Dendritic cell treated with granulocyte-macrophage colony-stimulating factor and Interleukin-4, amounts not matched to agents 40 ng/mL and 50 ng/mL, for 4 days (primary cell): ENCODE measurements around the gene EDN2.

Source experiments
- H3K27ac Mint-ChIP-seq: one replicate; pipeline ENCODE4 v1.8.0; 2022; ENCODE audit warnings: mild to moderate bottlenecking, mixed read lengths
- H3K27me3 Mint-ChIP-seq: one replicate; pipeline ENCODE4 v1.8.0; 2022; ENCODE audit warnings: mild to moderate bottlenecking, mixed read lengths
- H3K36me3 Mint-ChIP-seq: one replicate; pipeline ENCODE4 v1.8.0; 2022; ENCODE audit warnings: low read depth, mixed read lengths
- H3K4me1 Mint-ChIP-seq: one replicate; pipeline ENCODE4 v1.8.0; 2022; ENCODE audit warnings: low read depth, mixed read lengths
- H3K4me3 Mint-ChIP-seq: one replicate; pipeline ENCODE4 v1.8.0; 2022; ENCODE audit warnings: mild to moderate bottlenecking, moderate library complexity, mixed read lengths
- H3K9me3 Mint-ChIP-seq: one replicate; pipeline ENCODE4 v1.8.0; 2022; ENCODE audit warnings: mixed read lengths
- intact Hi-C: fragments of 100-400 bp; cut with micrococcal nuclease; formaldehyde crosslinking; loops from one replicate; pipeline ENCODE4 v1.15.0; 2022

Gene EDN2

DNA sequence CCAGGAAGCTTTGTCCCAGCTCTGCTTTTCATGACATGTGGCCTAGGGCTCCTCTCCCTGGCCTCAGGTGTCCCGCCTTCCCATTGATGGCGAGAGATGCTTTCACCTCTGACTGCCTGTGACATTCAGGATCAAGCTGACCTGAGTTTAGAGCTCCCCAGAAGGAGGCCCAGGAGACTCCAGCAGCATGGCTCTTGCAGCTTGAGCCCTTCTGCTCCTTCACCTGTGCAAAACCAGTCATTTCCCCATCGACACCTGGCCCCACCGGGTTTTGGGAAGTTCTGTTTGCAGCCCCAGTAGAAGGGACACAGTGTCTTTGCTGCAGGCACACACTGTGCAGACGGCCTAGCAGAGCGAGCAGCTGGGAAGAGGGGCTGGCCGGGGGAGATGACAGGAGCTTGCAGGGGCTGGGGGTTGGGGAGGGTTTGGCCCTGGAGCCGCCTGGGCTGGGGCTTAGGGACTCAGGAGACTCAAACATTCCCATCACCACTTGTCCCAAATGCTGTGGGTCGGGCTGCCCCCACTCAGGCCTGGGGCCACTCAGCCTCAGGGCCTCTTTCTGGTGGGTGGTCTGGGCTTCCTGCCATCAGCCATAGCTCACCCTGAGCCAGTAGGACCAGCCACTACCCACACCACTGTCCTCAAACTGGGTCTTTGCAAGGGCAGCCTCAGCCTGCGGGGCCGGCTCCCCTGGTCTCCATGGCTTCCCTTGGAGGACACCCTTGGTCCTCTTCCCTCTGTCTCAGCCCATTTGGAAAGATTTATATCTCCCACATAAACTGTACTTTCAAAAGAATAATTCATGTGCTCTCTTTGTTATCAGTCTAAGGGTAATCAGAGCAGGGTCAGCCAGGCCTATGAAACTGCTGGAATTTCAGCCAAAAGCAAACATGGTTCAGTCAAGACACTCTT is 3.8 kb upstream of the EDN2 start:
- intact Hi-C loops = no loop called here
- no peak overlapping the region for H3K27ac Mint-ChIP-seq
- H3K27me3 Mint-ChIP-seq = peaks cover 43% of the 10 kb centered on the region
- no peaks in the 10 kb centered on the region for H3K36me3 Mint-ChIP-seq
- peaks cover 14% of the 10 kb centered on the region for H3K4me1 Mint-ChIP-seq
- no peak overlapping the region for H3K4me3 Mint-ChIP-seq
- H3K9me3 Mint-ChIP-seq = no peaks in the 10 kb centered on the region

DNA sequence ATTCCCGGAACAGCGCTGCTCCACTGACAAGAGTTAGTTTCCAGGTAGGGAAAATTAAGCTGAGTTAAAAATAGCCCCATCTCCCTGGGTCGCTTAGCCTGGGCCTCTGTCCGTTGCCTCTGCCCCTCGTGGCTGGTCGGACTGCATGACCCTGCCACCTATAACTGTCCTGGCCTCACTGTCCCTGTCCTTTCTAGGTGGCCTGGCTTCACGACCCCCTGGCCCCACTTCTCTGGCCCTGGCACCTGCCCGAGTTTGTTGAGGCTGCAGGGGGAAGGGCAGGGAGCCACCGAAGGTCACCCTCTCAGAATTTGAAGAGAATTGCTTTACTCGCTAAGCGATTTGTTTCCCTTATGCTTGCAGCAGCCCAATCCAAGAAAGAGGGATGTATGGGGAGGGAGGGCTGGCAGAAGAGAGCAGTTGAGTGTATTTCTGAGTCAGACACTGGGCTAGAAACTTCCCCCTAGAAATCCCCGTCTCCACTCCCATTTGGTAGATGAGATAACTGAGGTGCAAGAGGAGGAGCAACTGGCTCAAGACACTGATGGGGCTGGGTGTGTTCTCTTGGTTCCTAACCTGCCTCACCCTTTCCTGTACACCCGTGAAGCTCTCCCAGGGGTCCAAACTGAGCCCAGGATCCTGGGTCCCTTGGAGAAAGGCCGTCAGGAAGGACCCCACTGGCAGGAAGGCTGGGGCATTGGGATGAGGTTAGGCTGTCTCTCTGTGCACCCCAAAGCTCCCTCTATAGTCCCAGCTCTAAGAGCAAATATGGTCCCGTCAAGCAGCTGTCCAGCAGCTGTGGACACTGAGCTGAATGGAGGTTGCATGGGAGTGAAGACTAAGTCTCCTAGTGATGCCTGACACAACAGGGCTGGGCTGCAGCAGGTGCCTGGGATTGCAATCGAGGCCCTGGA is 2.9 kb upstream of the EDN2 start:
- Mint-ChIP-seq H3K9me3 (no peaks in the 10 kb centered on the region), H3K4me3 (no peak overlapping the region), H3K27me3 (peaks cover 47% of the 10 kb centered on the region), H3K27ac (no peak overlapping the region), H3K36me3 (no peaks in the 10 kb centered on the region), H3K4me1 (peaks cover 14% of the 10 kb centered on the region)
- intact Hi-C loops = no loop called here

DNA sequence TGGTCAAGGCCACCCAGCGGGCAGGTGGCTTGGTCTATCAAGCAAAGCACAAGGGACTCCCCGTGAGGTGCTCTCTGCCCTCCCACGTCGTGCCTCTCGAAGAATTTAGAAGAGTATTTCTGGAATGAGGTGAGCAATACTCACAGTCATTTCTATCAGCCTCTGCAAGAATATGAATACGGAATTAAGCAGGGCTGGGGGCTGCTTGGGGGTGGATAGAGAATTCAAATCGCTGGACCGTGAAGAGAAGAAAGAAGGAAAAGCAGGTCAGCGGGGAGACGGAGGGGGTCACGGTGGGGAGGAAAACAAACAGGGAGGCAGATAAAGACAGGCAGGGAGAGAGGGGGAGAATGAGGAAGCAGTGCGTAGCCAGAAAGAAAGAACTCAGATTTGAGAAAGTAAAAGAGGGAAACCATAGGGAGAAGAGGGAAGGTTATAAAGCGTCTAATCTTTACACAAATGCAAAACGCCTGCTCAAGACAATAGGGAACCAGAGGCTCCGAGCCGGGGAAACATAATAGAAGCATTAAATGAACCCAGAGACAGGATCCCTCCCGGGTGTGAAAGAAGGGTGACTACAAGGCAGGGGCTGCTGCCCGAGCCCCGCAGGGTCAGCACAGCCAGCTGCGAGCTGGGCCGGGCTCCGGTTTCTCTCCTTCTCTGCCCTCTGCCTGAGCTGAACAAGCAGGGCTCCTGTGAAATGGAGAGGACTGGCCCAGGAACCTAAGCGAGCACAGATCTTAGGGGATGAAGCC is 2.1 kb upstream of the EDN2 start:
- Mint-ChIP-seq H3K4me1 (peaks cover 14% of the 10 kb centered on the region), H3K4me3 (no peak overlapping the region), H3K27ac (no peak overlapping the region), H3K27me3 (peaks cover 47% of the 10 kb centered on the region), H3K9me3 (no peaks in the 10 kb centered on the region), H3K36me3 (no peaks in the 10 kb centered on the region)
- intact Hi-C loops = no loop called here

- no peak overlapping the region for H3K27ac Mint-ChIP-seq
- H3K4me3 Mint-ChIP-seq = no peak overlapping the region
- H3K9me3 Mint-ChIP-seq = no peaks in the 10 kb centered on the region
- intact Hi-C loops = no loop called here
- H3K36me3 Mint-ChIP-seq = no peaks in the 10 kb centered on the region
- H3K4me1 Mint-ChIP-seq = peaks cover 14% of the 10 kb centered on the region
- peaks cover 45% of the 10 kb centered on the region for H3K27me3 Mint-ChIP-seq
Observed at GRCh38 chr1:41486053-41486370, 1.5 kb upstream of the EDN2 start.

GRCh38 chr1:41485605-41486004 is 1.1 kb upstream of the EDN2 start:
- Mint-ChIP-seq H3K27ac (no peak overlapping the region), H3K4me3 (no peak overlapping the region), H3K36me3 (no peaks in the 10 kb centered on the region), H3K27me3 (peaks cover 45% of the 10 kb centered on the region), H3K9me3 (no peaks in the 10 kb centered on the region), H3K4me1 (peaks cover 14% of the 10 kb centered on the region)
- intact Hi-C loops = no loop called here

GRCh38 chr1:41483960-41484401 is 502 bp downstream of the EDN2 start:
- Mint-ChIP-seq H3K4me3 (no peak overlapping the region), H3K36me3 (no peaks in the 10 kb centered on the region), H3K27me3 (peaks cover 38% of the 10 kb centered on the region), H3K9me3 (no peaks in the 10 kb centered on the region), H3K27ac (no peak overlapping the region), H3K4me1 (peaks cover 14% of the 10 kb centered on the region)
- intact Hi-C loops = no loop called here

GRCh38 chr1:41483001-41483850 is 1.3 kb downstream of the EDN2 start:
- H3K27me3 Mint-ChIP-seq = peaks cover 38% of the 10 kb centered on the region
- peaks cover 14% of the 10 kb centered on the region for H3K4me1 Mint-ChIP-seq
- intact Hi-C loops = no loop called here
- H3K27ac Mint-ChIP-seq = no peak overlapping the region
- H3K4me3 Mint-ChIP-seq = no peak overlapping the region
- H3K9me3 Mint-ChIP-seq = no peaks in the 10 kb centered on the region
- no peaks in the 10 kb centered on the region for H3K36me3 Mint-ChIP-seq

DNA sequence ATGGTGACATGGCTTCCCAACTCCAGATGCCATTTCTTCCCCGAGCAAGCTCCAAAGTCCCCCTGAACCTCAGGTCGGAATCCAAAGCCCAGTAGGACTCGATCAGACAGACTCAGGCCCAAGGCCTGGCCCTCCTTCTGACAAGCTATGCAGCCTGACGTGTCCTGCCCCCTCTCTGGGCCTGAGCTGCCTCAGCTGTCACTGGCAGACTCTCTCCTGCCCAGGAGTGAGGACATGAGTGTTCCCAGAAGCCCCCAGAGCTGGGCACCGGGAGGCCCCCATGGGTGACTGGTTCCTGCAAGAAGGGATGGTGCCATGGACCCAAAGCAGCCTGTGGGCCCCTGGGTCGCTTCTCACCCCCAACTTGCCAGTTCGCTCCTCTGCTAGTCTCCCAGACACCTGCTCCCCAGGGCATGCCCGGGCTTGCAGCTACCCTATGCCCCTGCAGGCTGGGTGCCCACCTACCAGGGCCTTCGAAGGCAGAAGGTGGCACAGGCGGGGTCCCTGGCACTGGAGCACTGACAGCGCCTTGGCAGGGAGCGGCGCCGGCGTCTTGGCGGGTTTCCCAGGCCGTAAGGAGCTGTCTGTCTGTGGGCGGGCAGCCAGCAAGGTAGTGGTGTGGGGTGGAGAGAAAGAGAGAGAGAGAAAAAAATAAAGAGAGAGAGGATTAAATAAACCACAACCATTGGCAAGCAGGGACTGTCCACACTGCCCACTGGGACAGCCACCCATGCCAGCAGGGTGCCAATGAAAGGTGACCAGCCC is 2.3 kb downstream of the EDN2 start:
- Mint-ChIP-seq H3K27ac (no peak overlapping the region), H3K36me3 (no peaks in the 10 kb centered on the region), H3K9me3 (no peaks in the 10 kb centered on the region), H3K4me3 (no peak overlapping the region), H3K4me1 (peaks cover 11% of the 10 kb centered on the region), H3K27me3 (peaks cover 27% of the 10 kb centered on the region)
- intact Hi-C loops = no loop called here

DNA sequence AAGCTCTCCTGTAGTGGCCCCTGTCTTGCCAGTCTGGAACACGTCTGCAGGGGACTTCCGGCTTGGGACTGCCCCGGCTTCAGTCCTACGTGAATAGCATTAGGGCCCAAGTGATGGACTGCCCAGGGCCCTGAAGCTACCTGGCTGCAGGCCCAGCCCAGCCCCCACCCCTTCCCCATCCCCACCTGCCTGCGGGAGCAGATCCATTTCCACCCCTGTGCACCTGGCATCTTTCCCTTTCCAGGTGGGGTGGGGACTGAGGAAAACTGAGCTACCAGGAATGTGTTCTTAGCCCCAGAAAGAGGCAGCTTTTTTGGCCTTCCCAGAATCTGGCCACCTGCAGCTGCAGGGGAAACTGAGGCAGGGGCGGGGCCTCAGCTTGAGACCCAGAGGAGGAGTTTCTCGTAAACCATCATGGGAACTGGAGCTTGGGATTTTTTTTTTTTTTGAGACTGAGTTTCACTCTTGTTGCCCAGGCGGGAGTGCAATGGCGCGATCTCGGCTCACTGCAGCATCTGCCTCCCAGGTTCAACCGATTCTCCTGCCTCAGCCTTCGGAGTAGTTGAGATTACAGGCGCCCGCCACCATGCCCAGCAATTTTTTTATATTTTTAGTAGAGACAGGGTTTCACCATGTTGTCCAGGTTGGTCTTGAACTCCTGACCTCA is 3.2 kb downstream of the EDN2 start:
- H3K36me3 Mint-ChIP-seq = no peaks in the 10 kb centered on the region
- H3K27ac Mint-ChIP-seq = no peak overlapping the region
- peaks cover 18% of the 10 kb centered on the region for H3K27me3 Mint-ChIP-seq
- no peaks in the 10 kb centered on the region for H3K9me3 Mint-ChIP-seq
- intact Hi-C loops = no loop called here
- H3K4me1 Mint-ChIP-seq = peaks cover 1% of the 10 kb centered on the region
- H3K4me3 Mint-ChIP-seq = no peak overlapping the region

GRCh38 chr1:41480204-41481108 is 4.0 kb downstream of the EDN2 start:
- H3K9me3 Mint-ChIP-seq = no peaks in the 10 kb centered on the region
- H3K4me1 Mint-ChIP-seq = no peaks in the 10 kb centered on the region
- intact Hi-C loops = no loop called here

DNA sequence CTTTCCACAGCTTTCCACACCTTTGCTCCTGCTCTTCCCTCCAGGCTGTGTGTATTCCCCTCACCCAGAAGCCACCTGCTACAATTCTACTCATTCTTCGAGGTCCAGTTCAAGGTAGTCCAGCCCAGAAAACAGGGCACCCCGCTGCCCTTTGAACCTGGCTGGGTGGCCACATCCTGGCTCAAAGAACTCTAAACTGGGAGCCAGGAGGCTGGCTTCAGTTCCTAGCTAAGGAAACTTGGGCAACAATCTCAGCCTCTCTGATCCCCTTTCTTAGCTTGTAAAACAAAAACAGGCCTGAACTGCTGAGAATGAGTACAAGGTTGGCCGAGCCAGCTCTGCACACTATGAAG is 4.7 kb downstream of the EDN2 start:
- Mint-ChIP-seq H3K27ac (no peak overlapping the region), H3K9me3 (no peaks in the 10 kb centered on the region), H3K4me1 (no peaks in the 10 kb centered on the region), H3K36me3 (no peaks in the 10 kb centered on the region), H3K4me3 (no peak overlapping the region), H3K27me3 (peaks cover 10% of the 10 kb centered on the region)
- intact Hi-C loops = no loop called here

More at GRCh38 chr1:41480204-41481108, 4.0 kb downstream of the EDN2 start:
- Mint-ChIP-seq H3K4me3 (no peak overlapping the region), H3K27me3 (peaks cover 12% of the 10 kb centered on the region), H3K27ac (no peak overlapping the region), H3K36me3 (no peaks in the 10 kb centered on the region)
